ENCODE results near the gene TBC1D23. TPM values are rescaled to one million over a fixed set of nuclear protein-coding genes. Genes with fewer than 3 reads are reported as not detected.

Gene TBC1D23
- polyA plus RNA-seq, 1 of the 3 experiments (the other 2 are of a cell fraction): 6.7 TPM

- peaks cover 7% of the 10 kb centered on the region for H3F3A ChIP-seq (replicated peaks; ENCODE audit: insufficient read depth)
- H3K9me2 ChIP-seq: no peaks in the 10 kb centered on the region
- H3K4me1 ChIP-seq (ENCODE audit: control insufficient read depth in 1 of 2, insufficient read depth in 2 of 2, low read depth in 1 of 2, low read length in 1 of 2): no peaks in the 10 kb centered on the region
- H2AFZ ChIP-seq (ENCODE audit: low read depth): no peak overlapping the region
- H4K20me1 ChIP-seq (ENCODE audit: insufficient read depth): no peaks in the 10 kb centered on the region
- CTCF ChIA-PET: no interaction called here
- H3K36me3 ChIP-seq (replicated peaks in 1 of 2; ENCODE audit: control insufficient read depth in 1 of 2, insufficient read depth in 2 of 2, low read length in 1 of 2): peaks cover 36 to 61% of the 10 kb centered on the region in 2 experiments
- H3K27me3 ChIP-seq (ENCODE audit: insufficient read depth): no peaks in the 10 kb centered on the region
- TF ChIP-seq NRF1 (IDR thresholded peaks at IDR 0.05; ENCODE audit: low read depth, low read length) (no peak), FOSL2 (IDR thresholded peaks at IDR 0.05; ENCODE audit: borderline replicate concordance, low read depth) (no peak), EP300 (IDR thresholded peaks at IDR 0.05; ENCODE audit: borderline replicate concordance in 1 of 2, low read depth in 1 of 2, low read length in 1 of 2) (no peak), POLR2AphosphoS5 (IDR thresholded peaks at IDR 0.05; ENCODE audit: low read depth, low read length) (no peak), CTCF (IDR thresholded peaks at IDR 0.05) (no peak), MAX (IDR thresholded peaks at IDR 0.05; ENCODE audit: low read depth) (no peak), RAD21 (IDR thresholded peaks at IDR 0.05; ENCODE audit: low read length) (no peak), GABPA (IDR thresholded peaks at IDR 0.05; ENCODE audit: low read depth) (no peak), RFX5 (IDR thresholded peaks at IDR 0.05; ENCODE audit: low read length) (no peak), EZH2phosphoT487 (IDR thresholded peaks at IDR 0.05; ENCODE audit: borderline replicate concordance, low read depth) (no peak), JUND (IDR thresholded peaks at IDR 0.05) (no peak), TEAD4 (IDR thresholded peaks at IDR 0.05; ENCODE audit: borderline replicate concordance, insufficient read depth) (no peak), FOXM1 (IDR thresholded peaks at IDR 0.05; ENCODE audit: low read depth) (no peak)
- no peak overlapping the region for H3K4me3 ChIP-seq (ENCODE audit: low read depth in 2 of 2, low read length in 1 of 2)
- no peak for DNase-seq
- no peaks in the 10 kb centered on the region for H3K9me3 ChIP-seq
- H3K27ac ChIP-seq (ENCODE audit: low read depth in 2 of 2, low read length in 1 of 2): no peak overlapping the region
- 96% methylated on average over 3 of the region's 3 CpGs for WGBS (ENCODE audit: low lambda C conversion rate)
- no peak overlapping the region for H3K4me2 ChIP-seq
- no peaks in the 10 kb centered on the region for H3K79me2 ChIP-seq (ENCODE audit: insufficient read depth)
- no peak overlapping the region for H3K9ac ChIP-seq
- POLR2A ChIA-PET: no interaction called here
These were observed 49.7 kb downstream of the TBC1D23 start for GRCh38 chr3:100310355-100310965.

- Histone ChIP-seq H3K9ac (no peak overlapping the region), H3K4me1 (ENCODE audit: control insufficient read depth in 1 of 2, insufficient read depth in 2 of 2, low read depth in 1 of 2, low read length in 1 of 2) (no peaks in the 10 kb centered on the region), H3F3A (replicated peaks; ENCODE audit: insufficient read depth) (peaks cover 12% of the 10 kb centered on the region), H3K27me3 (ENCODE audit: insufficient read depth) (no peaks in the 10 kb centered on the region), H3K4me3 (ENCODE audit: low read depth in 2 of 2, low read length in 1 of 2) (no peak overlapping the region), H3K27ac (ENCODE audit: low read depth in 2 of 2, low read length in 1 of 2) (no peak overlapping the region), H3K79me2 (ENCODE audit: insufficient read depth) (no peaks in the 10 kb centered on the region), H2AFZ (ENCODE audit: low read depth) (no peak overlapping the region), H3K36me3 (replicated peaks in 1 of 2; ENCODE audit: control insufficient read depth in 1 of 2, insufficient read depth in 2 of 2, low read length in 1 of 2) (peaks cover 33 to 58% of the 10 kb centered on the region in 2 experiments), H3K9me2 (no peaks in the 10 kb centered on the region), H3K9me3 (no peaks in the 10 kb centered on the region), H4K20me1 (ENCODE audit: insufficient read depth) (no peaks in the 10 kb centered on the region), H3K4me2 (no peak overlapping the region)
- ChIA-PET POLR2A (no interaction called here), CTCF (no interaction called here)
- 95% methylated on average over 2 of the region's 2 CpGs for WGBS (ENCODE audit: low lambda C conversion rate)
- DNase-seq: no peak
- TF ChIP-seq FOXJ3 (CRISPR knock-in tag; IDR thresholded peaks at IDR 0.05) (no peak), RXRA (IDR thresholded peaks at IDR 0.05; ENCODE audit: borderline replicate concordance, low read depth) (no peak), PBX3 (IDR thresholded peaks at IDR 0.05) (no peak), IRF3 (IDR thresholded peaks at IDR 0.05; ENCODE audit: low read depth, low read length) (no peak), RCOR1 (IDR thresholded peaks at IDR 0.05; ENCODE audit: low read length) (no peak), NFIC (IDR thresholded peaks at IDR 0.05; ENCODE audit: borderline replicate concordance) (no peak), TEAD4 (IDR thresholded peaks at IDR 0.05; ENCODE audit: borderline replicate concordance, insufficient read depth) (no peak), NRF1 (IDR thresholded peaks at IDR 0.05; ENCODE audit: low read depth, low read length) (no peak), TCF12 (IDR thresholded peaks at IDR 0.05) (no peak), MXI1 (IDR thresholded peaks at IDR 0.05; ENCODE audit: low read depth, low read length) (no peak), ELF1 (IDR thresholded peaks at IDR 0.05) (no peak), EP300 (IDR thresholded peaks at IDR 0.05; ENCODE audit: borderline replicate concordance in 1 of 2, low read depth in 1 of 2, low read length in 1 of 2) (no peak), USF2 (IDR thresholded peaks at IDR 0.05; ENCODE audit: borderline replicate concordance, low read depth, low read length) (no peak), TAF1 (IDR thresholded peaks at IDR 0.05; ENCODE audit: borderline replicate concordance, low read depth, low read length) (no peak)
These were observed 50.2 kb downstream of the TBC1D23 start for GRCh38 chr3:100311011-100311410.
